ENCODE results near the gene HSFX3.

- no peak for TF ChIP-seq CTCF (conservative IDR thresholded peaks at IDR 0.05; ENCODE audit: low read length)
- no peak for TF ChIP-seq EZH2phosphoT487 (IDR thresholded peaks at IDR 0.05; ENCODE audit: borderline replicate concordance)
These were observed 23.0 kb upstream of the HSFX3 start for GRCh38 chrX:149572743-149573142.
